ENCODE results near the gene ZSCAN30. TPM values are rescaled to one million over a fixed set of nuclear protein-coding genes. Genes with fewer than 3 reads are reported as not detected.

ZSCAN30 gene
- total and polyA plus RNA-seq, 9 of the 15 experiments (the other 6 are each of a cell fraction or from before 2014, with no cell fraction given) = 4.6 to 13.6 (median 10.8) TPM

DNA sequence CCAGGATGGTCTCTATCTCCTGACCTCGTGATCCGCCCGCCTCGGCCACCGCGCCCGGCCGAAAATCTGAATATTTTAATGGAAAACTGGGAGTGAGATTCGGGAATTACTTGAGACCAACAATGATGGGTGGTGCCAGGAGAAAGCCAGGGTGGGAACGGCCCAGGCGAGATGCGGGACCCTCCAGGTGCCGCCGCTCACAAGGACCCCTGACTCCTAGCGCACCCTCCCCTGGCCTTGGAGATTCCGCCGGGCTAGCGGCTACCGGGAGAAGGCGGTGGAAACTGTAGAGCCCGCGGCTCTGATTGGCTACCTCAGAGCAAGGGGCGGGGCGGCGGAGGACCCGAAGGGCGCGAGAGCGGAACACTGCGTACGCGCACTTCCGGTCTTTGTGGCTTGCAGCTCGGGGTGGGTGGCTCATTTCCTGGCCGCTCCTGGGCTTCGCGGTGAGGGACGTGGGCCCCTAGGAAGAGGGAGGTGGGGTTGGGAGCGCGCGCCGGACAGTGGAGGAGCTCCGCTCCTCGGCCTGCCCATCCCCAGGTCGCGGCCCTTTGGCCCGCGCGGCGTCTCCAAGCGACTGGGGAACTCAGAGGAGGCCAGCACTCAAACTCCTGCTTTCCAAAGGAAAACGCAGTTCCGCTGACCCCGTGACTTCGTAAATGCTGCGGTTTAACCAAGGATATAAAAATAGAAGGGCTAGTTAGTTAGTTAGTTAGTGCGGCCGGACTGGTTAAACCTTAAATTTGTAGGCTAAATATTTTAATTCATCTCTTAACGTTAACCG is 49.2 kb downstream of the ZSCAN30 start, which contains the start of gene ZNF397 (continued):
- TF ChIP-seq ZNF561 (CRISPR knock-in tag; conservative IDR thresholded peaks at IDR 0.05) = peak; percentile 73
- TF ChIP-seq, protein P1, sequence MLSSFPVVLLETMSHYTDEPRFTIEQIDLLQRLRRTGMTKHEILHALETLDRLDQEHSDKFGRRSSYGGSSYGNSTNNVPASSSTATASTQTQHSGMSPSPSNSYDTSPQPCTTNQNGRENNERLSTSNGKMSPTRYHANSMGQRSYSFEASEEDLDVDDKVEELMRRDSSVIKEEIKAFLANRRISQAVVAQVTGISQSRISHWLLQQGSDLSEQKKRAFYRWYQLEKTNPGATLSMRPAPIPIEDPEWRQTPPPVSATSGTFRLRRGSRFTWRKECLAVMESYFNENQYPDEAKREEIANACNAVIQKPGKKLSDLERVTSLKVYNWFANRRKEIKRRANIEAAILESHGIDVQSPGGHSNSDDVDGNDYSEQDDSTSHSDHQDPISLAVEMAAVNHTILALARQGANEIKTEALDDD (IDR thresholded peaks at IDR 0.05) = peak; percentile 92
- TF ChIP-seq ZNF184 (CRISPR knock-in tag; IDR thresholded peaks at IDR 0.05) = no peak
- TF ChIP-seq NFRKB (IDR thresholded peaks at IDR 0.05; ENCODE audit: low read depth) = 0 out of 2 replicates have a peak, but pooled peaks have one; percentile 78
- TF ChIP-seq MTA2 (IDR thresholded peaks at IDR 0.05; ENCODE audit: low read depth) = no peak
- TF ChIP-seq MTA3 (IDR thresholded peaks at IDR 0.05; ENCODE audit: borderline replicate concordance) = peak; percentile 92
- 0 out of 2 replicates have a peak, but pooled peaks have one; percentile 59 for TF ChIP-seq ZNF311 (CRISPR knock-in tag; IDR thresholded peaks at IDR 0.05)
- TF ChIP-seq ATF7 (IDR thresholded peaks at IDR 0.05) = peak; percentile 75
- peak; percentile 80; the same call in 1 of the 2 replicates for TF ChIP-seq HIVEP1 (CRISPR knock-in tag; IDR thresholded peaks at IDR 0.05)
- no peak for TF ChIP-seq HLTF (IDR thresholded peaks at IDR 0.05)
- no peak for TF ChIP-seq ZNF695 (CRISPR knock-in tag; IDR thresholded peaks at IDR 0.05)
- peak; percentile 78 for TF ChIP-seq SPI1 (IDR thresholded peaks at IDR 0.05; ENCODE audit: borderline replicate concordance, low read depth, low read length)
- peak; percentile 70; the same call in 1 of the 2 replicates for TF ChIP-seq PML (IDR thresholded peaks at IDR 0.05; ENCODE audit: low read length)
- peak; percentile 90 for TF ChIP-seq KDM5B (IDR thresholded peaks at IDR 0.05; ENCODE audit: insufficient replicate concordance, low read depth, low read length)
- TF ChIP-seq, protein P2, sequence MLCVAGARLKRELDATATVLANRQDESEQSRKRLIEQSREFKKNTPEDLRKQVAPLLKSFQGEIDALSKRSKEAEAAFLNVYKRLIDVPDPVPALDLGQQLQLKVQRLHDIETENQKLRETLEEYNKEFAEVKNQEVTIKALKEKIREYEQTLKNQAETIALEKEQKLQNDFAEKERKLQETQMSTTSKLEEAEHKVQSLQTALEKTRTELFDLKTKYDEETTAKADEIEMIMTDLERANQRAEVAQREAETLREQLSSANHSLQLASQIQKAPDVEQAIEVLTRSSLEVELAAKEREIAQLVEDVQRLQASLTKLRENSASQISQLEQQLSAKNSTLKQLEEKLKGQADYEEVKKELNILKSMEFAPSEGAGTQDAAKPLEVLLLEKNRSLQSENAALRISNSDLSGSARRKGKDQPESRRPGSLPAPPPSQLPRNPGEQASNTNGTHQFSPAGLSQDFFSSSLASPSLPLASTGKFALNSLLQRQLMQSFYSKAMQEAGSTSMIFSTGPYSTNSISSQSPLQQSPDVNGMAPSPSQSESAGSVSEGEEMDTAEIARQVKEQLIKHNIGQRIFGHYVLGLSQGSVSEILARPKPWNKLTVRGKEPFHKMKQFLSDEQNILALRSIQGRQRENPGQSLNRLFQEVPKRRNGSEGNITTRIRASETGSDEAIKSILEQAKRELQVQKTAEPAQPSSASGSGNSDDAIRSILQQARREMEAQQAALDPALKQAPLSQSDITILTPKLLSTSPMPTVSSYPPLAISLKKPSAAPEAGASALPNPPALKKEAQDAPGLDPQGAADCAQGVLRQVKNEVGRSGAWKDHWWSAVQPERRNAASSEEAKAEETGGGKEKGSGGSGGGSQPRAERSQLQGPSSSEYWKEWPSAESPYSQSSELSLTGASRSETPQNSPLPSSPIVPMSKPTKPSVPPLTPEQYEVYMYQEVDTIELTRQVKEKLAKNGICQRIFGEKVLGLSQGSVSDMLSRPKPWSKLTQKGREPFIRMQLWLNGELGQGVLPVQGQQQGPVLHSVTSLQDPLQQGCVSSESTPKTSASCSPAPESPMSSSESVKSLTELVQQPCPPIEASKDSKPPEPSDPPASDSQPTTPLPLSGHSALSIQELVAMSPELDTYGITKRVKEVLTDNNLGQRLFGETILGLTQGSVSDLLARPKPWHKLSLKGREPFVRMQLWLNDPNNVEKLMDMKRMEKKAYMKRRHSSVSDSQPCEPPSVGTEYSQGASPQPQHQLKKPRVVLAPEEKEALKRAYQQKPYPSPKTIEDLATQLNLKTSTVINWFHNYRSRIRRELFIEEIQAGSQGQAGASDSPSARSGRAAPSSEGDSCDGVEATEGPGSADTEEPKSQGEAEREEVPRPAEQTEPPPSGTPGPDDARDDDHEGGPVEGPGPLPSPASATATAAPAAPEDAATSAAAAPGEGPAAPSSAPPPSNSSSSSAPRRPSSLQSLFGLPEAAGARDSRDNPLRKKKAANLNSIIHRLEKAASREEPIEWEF (CRISPR knock-in tag; IDR thresholded peaks at IDR 0.05) = no peak
- TF ChIP-seq PTBP1 (IDR thresholded peaks at IDR 0.05; ENCODE audit: low read depth, low read length) = no peak
- TF ChIP-seq, protein P3, sequence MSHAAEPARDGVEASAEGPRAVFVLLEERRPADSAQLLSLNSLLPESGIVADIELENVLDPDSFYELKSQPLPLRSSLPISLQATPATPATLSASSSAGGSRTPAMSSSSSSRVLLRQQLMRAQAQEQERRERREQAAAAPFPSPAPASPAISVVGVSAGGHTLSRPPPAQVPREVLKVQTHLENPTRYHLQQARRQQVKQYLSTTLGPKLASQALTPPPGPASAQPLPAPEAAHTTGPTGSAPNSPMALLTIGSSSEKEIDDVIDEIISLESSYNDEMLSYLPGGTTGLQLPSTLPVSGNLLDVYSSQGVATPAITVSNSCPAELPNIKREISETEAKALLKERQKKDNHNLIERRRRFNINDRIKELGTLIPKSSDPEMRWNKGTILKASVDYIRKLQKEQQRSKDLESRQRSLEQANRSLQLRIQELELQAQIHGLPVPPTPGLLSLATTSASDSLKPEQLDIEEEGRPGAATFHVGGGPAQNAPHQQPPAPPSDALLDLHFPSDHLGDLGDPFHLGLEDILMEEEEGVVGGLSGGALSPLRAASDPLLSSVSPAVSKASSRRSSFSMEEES (CRISPR knock-in tag; IDR thresholded peaks at IDR 0.05) = peak; percentile 72

Data from K562 (cell line).